CD4-positive, alpha-beta memory T cell (primary cell): ENCODE data around the gene CERS1. TPM values are rescaled to one million over a fixed set of nuclear protein-coding genes. Genes with fewer than 3 reads are reported as not detected.

Source experiments
- CTCF ChIA-PET: fragments of 350-600 bp; sonication (Branson Sonifier 250); formaldehyde crosslinking; loops from one replicate; lab custom pipeline; 2021; ENCODE audit warnings: inconsistent platforms; ENCODE audit not compliant: partially characterized antibody; lab: Charles Lee
- POLR2A ChIA-PET: fragments of 350-600 bp; sonication (Branson Sonifier 250); formaldehyde crosslinking; loops from one replicate; lab custom pipeline; 2021; ENCODE audit not compliant: partially characterized antibody; lab: Charles Lee
- DNase-seq, 5 donors: peaks; one replicate each; pipeline versions ENCODE4 v3.0.0 to v3.0.0-alpha.2; 2020 to 2022; ENCODE audit warnings: mixed read lengths in 1 of 5
- H3K27ac ChIP-seq: one replicate; pipeline ENCODE4 v1.7.0; 2013; ENCODE audit warnings: low read depth, low read length
- H3K27me3 ChIP-seq: 2 replicates; pipeline ENCODE4 v1.7.0; 2013; ENCODE audit warnings: mild to moderate bottlenecking, low read length, moderate library complexity; ENCODE audit not compliant: insufficient read depth
- H3K36me3 ChIP-seq: 2 replicates; pipeline ENCODE4 v1.7.0; 2013; ENCODE audit warnings: mild to moderate bottlenecking, low read length, moderate library complexity; ENCODE audit not compliant: insufficient read depth
- H3K4me1 ChIP-seq: 2 replicates; pipeline ENCODE4 v1.7.0; 2013; ENCODE audit warnings: mild to moderate bottlenecking, low read length, moderate library complexity; ENCODE audit not compliant: insufficient read depth
- H3K4me3 ChIP-seq, 2 donors: one replicate each; pipeline ENCODE4 v1.7.0; 2013; ENCODE audit warnings: low read length in 2 of 2, mild to moderate bottlenecking in 1 of 2
- H3K9me3 ChIP-seq, 2 donors: one replicate each; pipeline ENCODE4 v1.7.0; 2013; ENCODE audit warnings: low read length in 2 of 2, control low read depth in 1 of 2; ENCODE audit not compliant: control insufficient read depth in 1 of 2
- H3K27ac Mint-ChIP-seq, 7 donors: one replicate each; pipeline ENCODE4 v1.8.0; 2020 to 2021; ENCODE audit warnings: mixed read lengths in 7 of 7, mild to moderate bottlenecking in 6 of 7, inconsistent platforms in 3 of 7, moderate library complexity in 3 of 7
- H3K27me3 Mint-ChIP-seq, 2 donors: one replicate each; pipeline ENCODE4 v1.8.0; 2020 to 2021; ENCODE audit warnings: mixed read lengths in 2 of 2
- H3K36me3 Mint-ChIP-seq, 2 donors: one replicate each; pipeline ENCODE4 v1.8.0; 2020 to 2021; ENCODE audit warnings: mixed read lengths in 2 of 2, inconsistent platforms in 1 of 2, mild to moderate bottlenecking in 1 of 2
- H3K4me1 Mint-ChIP-seq, 4 donors: one replicate each; pipeline ENCODE4 v1.8.0; 2020 to 2021; ENCODE audit warnings: mixed read lengths in 4 of 4, mild to moderate bottlenecking in 1 of 4
- H3K4me3 Mint-ChIP-seq, 8 donors: one replicate each; pipeline ENCODE4 v1.8.0; 2020 to 2021; ENCODE audit warnings: mixed read lengths in 8 of 8, mild to moderate bottlenecking in 7 of 8, moderate library complexity in 6 of 8, inconsistent platforms in 3 of 8
- H3K9me3 Mint-ChIP-seq, 8 donors: one replicate each; pipeline ENCODE4 v1.8.0; 2020 to 2021; ENCODE audit warnings: mixed read lengths in 8 of 8, mild to moderate bottlenecking in 5 of 8, inconsistent platforms in 3 of 8, moderate library complexity in 1 of 8
- intact Hi-C: fragments of 100-400 bp; cut with micrococcal nuclease; formaldehyde crosslinking; loops from one replicate; pipeline ENCODE4 v1.15.1; 2023
- polyA plus RNA-seq, 2 donors: library from polyadenylated mRNA; unstranded; fragments of 300-500 nt; fragmentation: Illumina TruSeq; gene quantifications; one replicate each; pipeline ENCODE4 v1.2.3, GENCODE V29; 2021
- total RNA-seq, 2 experiments: library from RNA; stranded (reverse); gene quantifications; one replicate each; pipeline ENCODE4 v1.2.3, GENCODE V29; 2021

The CERS1 gene
- total and polyA plus RNA-seq, 4 experiments from 2014 or later = not detected

DNA sequence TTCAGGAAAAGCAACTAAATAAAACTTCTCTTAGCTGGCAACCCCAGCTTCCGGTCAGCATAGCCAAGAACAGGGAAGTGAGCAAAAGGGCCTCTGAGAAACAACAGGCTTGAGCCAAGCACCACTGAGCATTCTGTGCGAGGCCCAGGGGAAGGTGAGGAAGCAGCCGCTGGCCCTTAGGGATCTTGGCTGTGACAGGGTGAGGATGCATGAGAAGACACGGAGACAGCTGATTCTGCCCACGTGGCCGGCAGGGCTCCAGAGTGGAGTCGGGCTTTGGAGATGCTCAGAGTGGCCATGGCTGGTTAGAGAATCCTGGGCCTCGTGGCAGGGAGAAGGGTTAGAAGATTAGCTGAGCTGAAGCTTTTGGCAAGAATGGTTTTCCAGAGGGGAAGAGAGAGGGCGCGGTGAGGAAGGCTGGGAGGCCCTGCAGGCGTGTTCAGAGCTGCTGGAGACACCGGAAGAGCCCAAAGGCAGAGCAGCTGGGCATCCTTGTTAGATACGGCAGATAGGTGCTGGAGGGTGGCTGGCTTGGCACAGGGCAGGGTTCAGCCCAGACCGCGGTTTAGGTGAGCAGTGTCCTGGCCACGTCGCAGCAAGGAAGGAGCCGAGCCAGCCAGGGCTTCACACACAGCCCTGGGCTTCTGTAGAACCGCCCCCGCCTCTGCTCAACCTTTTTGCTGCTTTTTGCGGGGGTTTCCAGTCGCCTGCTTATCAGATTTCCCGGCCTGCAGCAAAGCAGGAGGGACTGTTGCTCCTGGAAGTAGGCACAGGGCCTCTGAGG, 46.9 kb downstream of the CERS1 start:
- intact Hi-C loops = loop anchor here (5.0 kb wide), 1 partner anchor 397 kb away; no protein-coding TSS in a partner anchor
- peaks cover 43 to 75% of the 10 kb centered on the region in 2 donors for H3K36me3 Mint-ChIP-seq
- CTCF ChIA-PET = interaction anchor here (1.0 to 4.9 kb wide), 5 partner anchors 17 to 399 kb away, joined by 3 to 31 read pairs (median 25); partner anchors contain the start of gene REX1BD
- POLR2A ChIA-PET = interaction anchor here (1.5 kb wide), 1 partner anchor 261 kb away, joined by 4 read pairs; the partner anchor contains the start of gene REX1BD
- Histone ChIP-seq H3K27ac (peak overlapping the region; percentile 20), H3K27me3 (no peaks in the 10 kb centered on the region), H3K4me1 (peaks cover 49% of the 10 kb centered on the region), H3K9me3 (no peaks in the 10 kb centered on the region), H3K36me3 (peaks cover 56% of the 10 kb centered on the region), H3K4me3 (no peak overlapping the region)
- DNase-seq = no peak
- H3K27me3 Mint-ChIP-seq = no peaks in the 10 kb centered on the region
- H3K4me1 Mint-ChIP-seq = peaks cover 32 to 62% (median 46%) of the 10 kb centered on the region in 4 donors
- peaks cover 0 to 3% (median 0%) of the 10 kb centered on the region in 8 donors for H3K9me3 Mint-ChIP-seq
- H3K4me3 Mint-ChIP-seq = peak overlapping the region in 2 of 8 donors; percentile 12 to 22
- H3K27ac Mint-ChIP-seq = peak overlapping the region; percentile 56 to 90 (median 72)

GRCh38 chr19:18847549-18848463, 48.2 kb downstream of the CERS1 start:
- ChIA-PET POLR2A (interaction anchor here (0.9 to 1.9 kb wide), 6 partner anchors 12 to 276 kb away, joined by 3 to 7 read pairs (median 5); partner anchors contain the start of genes REX1BD, UBA52 and UPF1), CTCF (interaction anchor here (0.9 to 4.9 kb wide), 28 partner anchors 9 to 426 kb away, joined by 3 to 31 read pairs (median 8); partner anchors contain the start of genes ELL, FKBP8, KXD1 and REX1BD)
- H3K9me3 Mint-ChIP-seq = peaks cover 0 to 3% (median 0%) of the 10 kb centered on the region in 8 donors
- Histone ChIP-seq H3K4me3 (no peak overlapping the region), H3K9me3 (no peaks in the 10 kb centered on the region), H3K4me1 (peaks cover 61% of the 10 kb centered on the region), H3K36me3 (peaks cover 43% of the 10 kb centered on the region), H3K27me3 (no peaks in the 10 kb centered on the region), H3K27ac (no peak overlapping the region)
- peaks cover 44 to 75% (median 59%) of the 10 kb centered on the region in 4 donors for H3K4me1 Mint-ChIP-seq
- H3K27me3 Mint-ChIP-seq = no peaks in the 10 kb centered on the region
- intact Hi-C loops = loop anchor here (1.0 to 5.0 kb wide), 3 partner anchors 254 to 396 kb away; no protein-coding TSS in a partner anchor
- H3K4me3 Mint-ChIP-seq = no peak overlapping the region
- peaks cover 31 to 70% of the 10 kb centered on the region in 2 donors for H3K36me3 Mint-ChIP-seq
- DNase-seq = no peak
- peak overlapping the region in 2 of 7 donors; percentile 63 to 79 for H3K27ac Mint-ChIP-seq

DNA sequence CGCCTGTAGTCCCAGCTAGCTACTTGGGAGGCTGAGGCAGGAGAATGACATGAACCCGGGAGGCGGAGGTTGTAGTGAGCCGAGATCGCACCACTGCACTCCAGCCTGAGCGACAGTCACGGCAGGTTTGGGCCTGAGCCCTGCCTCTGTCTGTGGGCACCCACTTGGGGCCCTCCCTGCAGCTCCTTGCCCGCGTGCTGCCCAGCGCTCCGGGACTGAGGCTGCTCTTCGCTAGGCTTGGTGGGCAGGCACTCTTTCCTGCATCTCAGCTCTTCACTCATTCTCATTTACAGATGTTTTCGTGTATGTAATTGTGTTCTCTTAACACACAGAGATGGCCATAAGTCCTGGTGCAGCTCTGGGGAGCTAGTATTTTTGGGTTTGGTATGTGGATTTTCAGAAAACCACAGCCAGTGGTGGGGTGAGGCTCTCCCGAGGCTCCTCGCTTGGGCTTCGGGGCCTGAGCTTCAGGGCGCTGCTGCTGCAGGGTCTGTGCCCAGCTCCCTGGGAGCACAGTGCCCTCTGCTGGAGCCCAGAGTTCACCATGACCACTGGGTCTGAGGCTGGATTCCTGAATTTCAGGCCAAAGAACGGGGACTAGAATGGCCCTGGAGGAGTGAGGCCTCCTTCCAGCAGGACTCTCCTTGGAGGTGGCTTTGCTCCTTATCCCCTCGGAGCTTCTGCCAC, 49.0 kb downstream of the CERS1 start:
- POLR2A ChIA-PET = interaction anchor here (0.9 to 1.9 kb wide), 6 partner anchors 11 to 275 kb away, joined by 3 to 7 read pairs (median 5); partner anchors contain the start of genes REX1BD, UBA52 and UPF1
- no peaks in the 10 kb centered on the region for H3K27me3 ChIP-seq
- H3K4me3 ChIP-seq = no peak overlapping the region
- H3K36me3 ChIP-seq = peaks cover 37% of the 10 kb centered on the region
- Mint-ChIP-seq H3K4me3 (peak overlapping the region in 5 of 8 donors; percentile 17 to 70 (median 39)), H3K4me1 (peaks cover 47 to 80% (median 63%) of the 10 kb centered on the region in 4 donors), H3K27me3 (no peaks in the 10 kb centered on the region), H3K27ac (peak overlapping the region; percentile 42 to 89 (median 63)), H3K9me3 (peaks cover 0 to 3% (median 0%) of the 10 kb centered on the region in 8 donors), H3K36me3 (peaks cover 29 to 64% of the 10 kb centered on the region in 2 donors)
- CTCF ChIA-PET = interaction anchor here (0.6 to 4.9 kb wide), 34 partner anchors 9 to 422 kb away, joined by 3 to 31 read pairs (median 8); partner anchors contain the start of genes COPE, ELL, FKBP8 and KXD1
- peak; percentile 58 to 64 (median 62) for DNase-seq
- H3K4me1 ChIP-seq = peaks cover 66% of the 10 kb centered on the region
- no peaks in the 10 kb centered on the region for H3K9me3 ChIP-seq
- intact Hi-C loops = loop anchor here (1.0 to 5.0 kb wide), 3 partner anchors 253 to 395 kb away; no protein-coding TSS in a partner anchor
- H3K27ac ChIP-seq = no peak overlapping the region

DNA sequence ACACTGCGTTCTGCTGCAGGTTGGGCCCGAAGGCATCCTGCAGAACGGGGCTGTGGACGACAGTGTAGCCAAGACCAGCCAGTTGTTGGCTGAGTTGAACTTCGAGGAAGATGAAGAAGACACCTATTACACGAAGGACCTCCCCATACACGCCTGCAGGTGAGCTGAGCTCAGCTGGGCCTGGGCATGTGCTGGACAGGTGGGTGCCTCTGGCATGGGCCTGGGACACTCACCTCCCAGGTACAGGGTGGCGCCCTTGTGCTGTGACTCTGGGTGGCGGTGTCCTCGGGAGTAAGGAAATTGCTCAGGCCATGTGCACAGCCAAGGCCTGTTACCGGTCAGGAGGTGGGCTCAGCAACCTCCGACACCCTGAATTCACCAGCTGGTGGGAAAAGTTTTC, 50.0 kb downstream of the CERS1 start:
- Mint-ChIP-seq H3K9me3 (peaks cover 0 to 3% (median 0%) of the 10 kb centered on the region in 8 donors), H3K4me1 (peaks cover 57 to 91% (median 74%) of the 10 kb centered on the region in 4 donors), H3K36me3 (peaks cover 24 to 57% of the 10 kb centered on the region in 2 donors), H3K27me3 (no peaks in the 10 kb centered on the region), H3K27ac (peak overlapping the region in 3 of 7 donors; percentile 10 to 79 (median 68)), H3K4me3 (peak overlapping the region in 3 of 8 donors; percentile 5 to 17 (median 5))
- H3K4me3 ChIP-seq = no peak overlapping the region
- CTCF ChIA-PET = interaction anchor here (0.8 to 4.9 kb wide), 9 partner anchors 9 to 406 kb away, joined by 3 to 28 read pairs (median 11); partner anchors contain the start of genes ELL and FKBP8
- no peak for DNase-seq
- intact Hi-C loops = loop anchor here (5.0 kb wide), 1 partner anchor 394 kb away; no protein-coding TSS in a partner anchor
- H3K9me3 ChIP-seq = no peaks in the 10 kb centered on the region
- no peaks in the 10 kb centered on the region for H3K27me3 ChIP-seq
- H3K36me3 ChIP-seq = peaks cover 27% of the 10 kb centered on the region
- no peak overlapping the region for H3K27ac ChIP-seq
- POLR2A ChIA-PET = no interaction called here
- H3K4me1 ChIP-seq = peaks cover 77% of the 10 kb centered on the region

DNA sequence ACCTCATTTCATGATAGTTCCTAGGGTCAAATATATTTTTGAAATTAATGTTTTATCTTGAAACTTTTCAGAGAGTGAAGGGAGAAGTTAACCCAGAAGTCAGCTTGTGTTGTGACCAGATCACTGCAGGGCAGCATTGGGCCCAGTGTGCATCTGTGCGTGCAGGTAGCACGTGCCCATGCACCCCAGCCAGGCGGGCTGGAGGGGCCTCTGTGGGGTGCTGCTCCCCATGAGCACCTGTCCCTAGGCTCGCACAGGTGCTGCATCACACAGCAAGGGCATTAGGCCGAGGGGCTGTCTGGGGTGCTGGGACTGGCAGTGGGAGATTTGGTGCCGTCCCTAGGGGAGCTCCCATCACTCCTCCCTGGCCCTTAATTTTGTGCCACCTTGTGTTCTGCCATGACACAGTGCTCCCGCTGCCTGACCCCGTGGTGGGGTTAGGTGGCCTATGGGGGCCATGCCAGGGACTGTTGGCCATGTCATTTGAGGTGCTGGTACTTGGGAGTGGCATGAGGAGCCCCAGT, 51.1 kb downstream of the CERS1 start:
- Mint-ChIP-seq H3K27ac (peak overlapping the region in 4 of 7 donors; percentile 13 to 90 (median 48)), H3K36me3 (peaks cover 15 to 49% of the 10 kb centered on the region in 2 donors), H3K4me3 (peak overlapping the region in 3 of 8 donors; percentile 20 to 59 (median 28)), H3K9me3 (peaks cover 0 to 3% (median 0%) of the 10 kb centered on the region in 8 donors), H3K27me3 (no peaks in the 10 kb centered on the region), H3K4me1 (peaks cover 63 to 97% (median 80%) of the 10 kb centered on the region in 4 donors)
- peaks cover 88% of the 10 kb centered on the region for H3K4me1 ChIP-seq
- ChIA-PET POLR2A (interaction anchor here (1.4 to 2.3 kb wide), 3 partner anchors 11 to 325 kb away, joined by 4 to 19 read pairs (median 9); partner anchors contain the start of gene UPF1), CTCF (interaction anchor here (0.9 to 4.9 kb wide), 5 partner anchors 14 to 394 kb away, joined by 3 to 28 read pairs (median 9); partner anchors contain the start of gene REX1BD)
- no peak overlapping the region for H3K27ac ChIP-seq
- H3K27me3 ChIP-seq = no peaks in the 10 kb centered on the region
- H3K9me3 ChIP-seq = no peaks in the 10 kb centered on the region
- H3K36me3 ChIP-seq = peaks cover 16% of the 10 kb centered on the region
- DNase-seq = no peak
- intact Hi-C loops = loop anchor here (5.0 kb wide), 1 partner anchor 393 kb away; no protein-coding TSS in a partner anchor
- no peak overlapping the region for H3K4me3 ChIP-seq
